ENCODE data around the gene BUB1. TPM values are rescaled to one million over a fixed set of nuclear protein-coding genes. Genes with fewer than 3 reads are reported as not detected.
A peak's percentile ranks its signal among the peaks of the same experiment; 100 is the strongest.

The BUB1 gene
- total and polyA plus RNA-seq, 2 of the 8 experiments (the other 6 are each of a cell fraction or from before 2014, with no cell fraction given): 48.4 to 113 TPM

GRCh38 chr2:110679865-110680264 lies 2.0 kb upstream of the BUB1 start:
- Histone ChIP-seq H3K79me1 (ENCODE audit: low read depth, low read length) (peaks cover 2% of the 10 kb centered on the region; the same call in 1 of the 2 replicates), H2AFZ (ENCODE audit: low read length) (no peak overlapping the region), H4K20me1 (replicated peaks in 1 of 2; ENCODE audit: control insufficient read depth in 1 of 2, insufficient read depth in 2 of 2, low read length in 2 of 2) (peaks cover 4 to 5% of the 10 kb centered on the region in 2 experiments), H3K36me3 (ENCODE audit: control insufficient read depth in 2 of 4, insufficient read depth in 4 of 4, low read length in 3 of 4) (0 out of 8 replicates have a peak, but pooled peaks cover 0 to 3% (median 0%) of the 10 kb centered on the region in 4 experiments), H2BK12ac (ENCODE audit: low read depth, low read length) (peak overlapping the region; percentile 78), H3K4ac (replicated peaks; ENCODE audit: insufficient read length, low read depth, low read length) (no peak overlapping the region), H3K4me3 (ENCODE audit: extremely low read depth in 1 of 4, insufficient read depth in 2 of 4, low read depth in 3 of 4, low read length in 4 of 4) (no peak overlapping the region), H3K4me2 (ENCODE audit: insufficient read depth in 1 of 2, low read depth in 2 of 2, low read length in 2 of 2) (no peak overlapping the region; a peak in 2 of 4 replicates), H3K56ac (replicated peaks; ENCODE audit: insufficient read length, low read depth, low read length) (no peak overlapping the region), H3K23me2 (ENCODE audit: low read depth, low read length) (peaks cover 10% of the 10 kb centered on the region), H2BK5ac (ENCODE audit: low read depth, low read length) (0 out of 2 replicates have a peak overlapping the region, but pooled peaks have one; percentile 10), H3K23ac (ENCODE audit: insufficient read length) (no peak overlapping the region), H4K5ac (ENCODE audit: insufficient read length, low read depth, low read length) (no peak overlapping the region), H3K27me3 (replicated peaks in 1 of 4; ENCODE audit: control insufficient read depth in 3 of 4, extremely low read depth in 1 of 4, insufficient read depth in 3 of 4, low read length in 3 of 4) (peaks cover 0 to 3% (median 0%) of the 10 kb centered on the region in 4 experiments; a peak in 3 of 7 replicates), H4K8ac (ENCODE audit: extremely low read depth, insufficient read depth, low read length) (no peak overlapping the region), H3K18ac (ENCODE audit: extremely low read depth, low read length) (peak overlapping the region; percentile 73), H2BK120ac (replicated peaks; ENCODE audit: low read depth, low read length) (no peak overlapping the region), H3K9ac (replicated peaks in 1 of 4; ENCODE audit: extremely low read depth in 1 of 4, low read depth in 3 of 4, low read length in 3 of 4) (no peak overlapping the region), H2BK20ac (ENCODE audit: low read length) (peak overlapping the region; percentile 25; the same call in 1 of the 2 replicates), H3K9me3 (ENCODE audit: insufficient read depth in 2 of 2, low read depth in 1 of 2, low read length in 1 of 2) (peaks cover 8 to 12% of the 10 kb centered on the region in 2 experiments), H3K4me1 (replicated peaks in 1 of 4; ENCODE audit: control insufficient read depth in 3 of 4, insufficient read depth in 4 of 4, low read length in 3 of 4) (peaks cover 5 to 19% (median 11%) of the 10 kb centered on the region in 4 experiments), H3K79me2 (ENCODE audit: control insufficient read depth in 1 of 2, insufficient read depth in 2 of 2, low read length in 2 of 2) (peaks cover 14 to 28% of the 10 kb centered on the region in 2 experiments; a peak in 3 of 4 replicates), H3K27ac (ENCODE audit: low read depth, low read length) (no peak overlapping the region), H2AK5ac (ENCODE audit: low read depth, low read length) (no peak overlapping the region; the same call in 1 of the 2 replicates), H3K14ac (ENCODE audit: insufficient read length) (no peak overlapping the region), H2BK15ac (ENCODE audit: low read length) (0 out of 2 replicates have a peak overlapping the region, but pooled peaks have one; percentile 53), H4K91ac (replicated peaks; ENCODE audit: insufficient read length, low read length) (peak overlapping the region; percentile 23)
- ChIA-PET POLR2A (ENCODE audit: partially characterized antibody) (interaction anchor here (1.0 to 4.6 kb wide), 3 partner anchors 9 to 46 kb away, joined by 3 to 49 read pairs (median 4); no protein-coding TSS in a partner anchor), CTCF (ENCODE audit: partially characterized antibody) (interaction anchor here (0.6 to 2.9 kb wide), 5 partner anchors 8 to 76 kb away, joined by 3 to 27 read pairs (median 3); no protein-coding TSS in a partner anchor)
- DNase-seq (ENCODE audit: low read depth in 1 of 2, low spot score in 2 of 2) (no peak), FAIRE-seq (no peak)
- WGBS, 2 experiments (ENCODE audit: extremely low coverage in 1 of 2, insufficient coverage in 1 of 2, insufficient read length in 1 of 2, insufficient replicate concordance in 2 of 2, low coverage in 1 of 2, low lambda C conversion rate in 2 of 2, missing lambda C conversion rate in 1 of 2): 92% methylated on average over 7 of the region's 12 CpGs; no CpG with 5 or more reads in 1 of the 2 experiments
- TF ChIP-seq BRCA1 (IDR thresholded peaks at IDR 0.05; ENCODE audit: low read depth, low read length) (no peak), MAFK (IDR thresholded peaks at IDR 0.05; ENCODE audit: low read depth, low read length) (no peak), POLR2A (IDR thresholded peaks at IDR 0.05; ENCODE audit: control extremely low read depth in 1 of 2, low read depth in 2 of 2, low read length in 2 of 2) (no peak), KDM4A (IDR thresholded peaks at IDR 0.05; ENCODE audit: low read depth, low read length, severe bottlenecking) (no peak), TBP (IDR thresholded peaks at IDR 0.05; ENCODE audit: low read depth, low read length) (no peak), ATF3 (IDR thresholded peaks at IDR 0.05; ENCODE audit: insufficient read depth, low read depth, low read length) (no peak), TCF12 (IDR thresholded peaks at IDR 0.05; ENCODE audit: low read depth, low read length) (no peak), SIX5 (IDR thresholded peaks at IDR 0.05; ENCODE audit: low read depth, low read length) (no peak), JUND (IDR thresholded peaks at IDR 0.05; ENCODE audit: low read length) (no peak), CHD2 (IDR thresholded peaks at IDR 0.05; ENCODE audit: low read length) (no peak), CEBPB (IDR thresholded peaks at IDR 0.05; ENCODE audit: low read depth, low read length) (no peak), EZH2 (IDR thresholded peaks at IDR 0.05; ENCODE audit: low read depth, low read length, severe bottlenecking) (no peak)
